H1 (cell line): ENCODE data around the gene CGB3. TPM values are rescaled to one million over a fixed set of nuclear protein-coding genes. Genes with fewer than 3 reads are reported as not detected.

Experiments used
- CTCF ChIA-PET: fragments of 300-600 bp; sonication (Branson Sonifier 250); formaldehyde crosslinking; loops from one replicate; lab custom pipeline; 2021; ENCODE audit not compliant: partially characterized antibody; lab: Charles Lee
- POLR2A ChIA-PET: fragments of 300-600 bp; sonication (Branson Sonifier 250); formaldehyde crosslinking; loops from one replicate; lab custom pipeline; 2021; ENCODE audit warnings: inconsistent platforms; ENCODE audit not compliant: partially characterized antibody; lab: Charles Lee
- DNase-seq, 2 experiments: peaks; one replicate each; pipeline versions ENCODE4 v3.0.0 to v3.0.0-alpha.2; 2010 to 2022; ENCODE audit warnings: low spot score in 2 of 2, low read depth in 1 of 2, mixed read lengths in 1 of 2
- FAIRE-seq: peaks from 2 replicates; lab custom pipeline; 2011; peaks lifted over from hg19 to GRCh38; lab: Jason Lieb, UNC
- H2AFZ ChIP-seq: 2 replicates; pipeline ENCODE4 v1.8.1; 2012; ENCODE audit warnings: low read length, inconsistent platforms
- H2AK5ac ChIP-seq: 2 replicates; pipeline ENCODE4 v1.6.1; 2013; ENCODE audit warnings: low read depth, low read length
- H2BK120ac ChIP-seq: replicated peaks from 2 replicates; pipeline ENCODE3; 2013; ENCODE audit warnings: low read depth, low read length, inconsistent platforms
- H2BK12ac ChIP-seq: 2 replicates; pipeline ENCODE4 v1.6.1; 2013; ENCODE audit warnings: low read depth, low read length
- H2BK15ac ChIP-seq: 2 replicates; pipeline ENCODE4 v1.6.1; 2013; ENCODE audit warnings: low read length
- H2BK20ac ChIP-seq: 2 replicates; pipeline ENCODE4 v1.6.1; 2013; ENCODE audit warnings: low read length
- H2BK5ac ChIP-seq: 2 replicates; pipeline ENCODE4 v1.6.1; 2013; ENCODE audit warnings: low read depth, low read length
- H3K14ac ChIP-seq: 2 replicates; pipeline ENCODE4 v1.6.1; 2013; ENCODE audit warnings: inconsistent platforms; ENCODE audit not compliant: insufficient read length
- H3K18ac ChIP-seq: 2 replicates; pipeline ENCODE4 v1.6.1; 2013; ENCODE audit warnings: low read length; ENCODE audit errors: extremely low read depth
- H3K23ac ChIP-seq: 2 replicates; pipeline ENCODE4 v1.6.1; 2013; ENCODE audit warnings: inconsistent platforms; ENCODE audit not compliant: insufficient read length
- H3K23me2 ChIP-seq: 2 replicates; pipeline ENCODE4 v1.6.1; 2013; ENCODE audit warnings: low read depth, low read length
- H3K27ac ChIP-seq: 2 replicates; pipeline ENCODE4 v1.6.1; 2011; ENCODE audit warnings: low read depth, low read length, inconsistent platforms
- H3K27me3 ChIP-seq, 4 experiments: replicated peaks in 1 of 4; 1 replicate in 1 of 4; 2 replicates in 3 of 4; pipeline versions ENCODE4 v1.6.1 to v1.8.1; 2011 to 2013; ENCODE audit warnings: low read length in 3 of 4, mild to moderate bottlenecking in 3 of 4, inconsistent platforms in 2 of 4, mixed read lengths in 2 of 4, moderate library complexity in 1 of 4; ENCODE audit not compliant: control insufficient read depth in 3 of 4, insufficient read depth in 3 of 4; ENCODE audit errors: extremely low read depth in 1 of 4
- H3K36me3 ChIP-seq, 4 experiments: 2 replicates each; pipeline versions ENCODE4 v1.6.1 to v1.8.1; 2011 to 2013; ENCODE audit warnings: mild to moderate bottlenecking in 4 of 4, low read length in 3 of 4, moderate library complexity in 2 of 4, control low read depth in 1 of 4, inconsistent platforms in 1 of 4; ENCODE audit not compliant: insufficient read depth in 4 of 4, control insufficient read depth in 2 of 4
- H3K4ac ChIP-seq: replicated peaks from 2 replicates; pipeline ENCODE3; 2013; ENCODE audit warnings: low read length, low read depth, mixed read lengths, inconsistent platforms; ENCODE audit not compliant: insufficient read length
- H3K4me1 ChIP-seq, 4 experiments: replicated peaks in 1 of 4; 1 replicate in 1 of 4; 2 replicates in 3 of 4; pipeline versions ENCODE4 v1.6.1 to v1.8.1; 2011 to 2013; ENCODE audit warnings: low read length in 3 of 4, inconsistent platforms in 2 of 4, mixed read lengths in 1 of 4; ENCODE audit not compliant: insufficient read depth in 4 of 4, control insufficient read depth in 3 of 4
- H3K4me2 ChIP-seq, 2 experiments: 2 replicates each; pipeline versions ENCODE4 v1.6.1 to v1.8.1; 2011 to 2013; ENCODE audit warnings: low read depth in 2 of 2, low read length in 2 of 2, control low read depth in 1 of 2, inconsistent platforms in 1 of 2, mild to moderate bottlenecking in 1 of 2; ENCODE audit not compliant: insufficient read depth in 1 of 2
- H3K4me3 ChIP-seq, 4 experiments: fragments of 200-600, 300-600 bp in 1 of 4; sonication (generic), shearing (Covaris generic), sonication (Bioruptor Twin) in 1 of 4; 2 replicates each; pipeline versions ENCODE4 v1.5.1 to v1.8.1; 2011 to 2016; ENCODE audit warnings: low read length in 4 of 4, low read depth in 3 of 4, control low read depth in 2 of 4, inconsistent platforms in 2 of 4, mild to moderate bottlenecking in 2 of 4, mixed read lengths in 1 of 4, moderate library complexity in 1 of 4; ENCODE audit not compliant: insufficient read depth in 2 of 4; ENCODE audit errors: extremely low read depth in 1 of 4
- H3K56ac ChIP-seq: replicated peaks from 2 replicates; pipeline ENCODE3; 2013; ENCODE audit warnings: low read depth, mild to moderate bottlenecking, mixed read lengths, low read length, inconsistent platforms; ENCODE audit not compliant: insufficient read length
- H3K79me1 ChIP-seq: 2 replicates; pipeline ENCODE4 v1.6.1; 2013; ENCODE audit warnings: low read depth, low read length, control low read depth
- H3K79me2 ChIP-seq, 2 experiments: 2 replicates each; pipeline versions ENCODE4 v1.6.1 to v1.8.1; 2012 to 2013; ENCODE audit warnings: low read length in 2 of 2, mild to moderate bottlenecking in 2 of 2, inconsistent platforms in 1 of 2; ENCODE audit not compliant: insufficient read depth in 2 of 2, control insufficient read depth in 1 of 2
- H3K9ac ChIP-seq, 4 experiments: replicated peaks in 1 of 4; 1 replicate in 1 of 4; 2 replicates in 3 of 4; pipeline versions ENCODE4 v1.6.1 to v1.8.1; 2011 to 2013; ENCODE audit warnings: low read depth in 3 of 4, low read length in 3 of 4, control low read depth in 2 of 4, mild to moderate bottlenecking in 2 of 4, moderate library complexity in 2 of 4, inconsistent platforms in 1 of 4; ENCODE audit errors: extremely low read depth in 1 of 4
- H3K9me3 ChIP-seq, 2 experiments: 2 replicates each; pipeline versions ENCODE4 v1.6.1 to v1.8.1; 2012 to 2013; ENCODE audit warnings: mild to moderate bottlenecking in 2 of 2, moderate library complexity in 2 of 2, control low read depth in 1 of 2, inconsistent platforms in 1 of 2, low read depth in 1 of 2, low read length in 1 of 2, mixed read lengths in 1 of 2; ENCODE audit not compliant: insufficient read depth in 2 of 2
- H4K20me1 ChIP-seq, 2 experiments: replicated peaks in 1 of 2; 2 replicates each; pipeline versions ENCODE3 to v1.8.1; 2011 to 2013; ENCODE audit warnings: inconsistent platforms in 2 of 2, low read length in 2 of 2, mild to moderate bottlenecking in 1 of 2; ENCODE audit not compliant: insufficient read depth in 2 of 2, control insufficient read depth in 1 of 2
- H4K5ac ChIP-seq: 2 replicates; pipeline ENCODE4 v1.6.1; 2013; ENCODE audit warnings: low read length, low read depth, mixed read lengths, inconsistent platforms; ENCODE audit not compliant: insufficient read length
- H4K8ac ChIP-seq: 2 replicates; pipeline ENCODE4 v1.8.0; 2013; ENCODE audit warnings: mild to moderate bottlenecking, moderate library complexity, low read length, inconsistent platforms; ENCODE audit not compliant: insufficient read depth; ENCODE audit errors: extremely low read depth
- H4K91ac ChIP-seq: replicated peaks from 2 replicates; pipeline ENCODE3; 2013; ENCODE audit warnings: low read length, mixed read lengths, inconsistent platforms; ENCODE audit not compliant: insufficient read length
- HDAC2 ChIP-seq, 2 experiments: fragments of 300-600 bp in 1 of 2; sonication (generic) in 1 of 2; IDR thresholded peaks; 2 replicates each; pipeline ENCODE4 v1.6.1; 2011 to 2012; ENCODE audit warnings: low read depth in 2 of 2, low read length in 2 of 2, mild to moderate bottlenecking in 2 of 2, moderate library complexity in 2 of 2, borderline replicate concordance in 1 of 2, inconsistent platforms in 1 of 2
- KDM5A ChIP-seq: fragments of 200-600 bp; IDR thresholded peaks from 2 replicates; pipeline ENCODE4 v1.7.1; 2012; ENCODE audit warnings: mild to moderate bottlenecking, low read length, inconsistent platforms, mixed read lengths
- NANOG ChIP-seq: IDR thresholded peaks from 2 replicates; pipeline ENCODE4 v1.6.1; 2011; ENCODE audit warnings: low read length, low read depth, mild to moderate bottlenecking, inconsistent platforms; ENCODE audit not compliant: insufficient read depth, poor library complexity, severe bottlenecking
- PHF8 ChIP-seq: fragments of 200-600 bp; sonication (generic); conservative IDR thresholded peaks from 2 replicates; pipeline ENCODE4 v1.7.1; 2012; ENCODE audit warnings: low read depth, mild to moderate bottlenecking, inconsistent platforms, low read length, moderate library complexity
- POLR2AphosphoS5 ChIP-seq: IDR thresholded peaks from 2 replicates; pipeline ENCODE4 v1.6.1; 2011; ENCODE audit warnings: low read depth, low read length
- RAD21 ChIP-seq, 2 experiments: IDR thresholded peaks in 1 of 2; conservative IDR thresholded peaks in 1 of 2; 2 replicates each; pipeline ENCODE4 v1.6.1; 2011; ENCODE audit warnings: low read depth in 2 of 2, low read length in 2 of 2, improper control_type of control experiment in 1 of 2, inconsistent platforms in 1 of 2, mild to moderate bottlenecking in 1 of 2, moderate library complexity in 1 of 2
- RFX5 ChIP-seq: IDR thresholded peaks from 2 replicates; pipeline ENCODE4 v1.6.1; 2011; ENCODE audit warnings: low read depth, low read length, improper control_type of control experiment, borderline replicate concordance
- TBP ChIP-seq: IDR thresholded peaks from 2 replicates; pipeline ENCODE4 v1.6.1; 2011; ENCODE audit warnings: low read depth, low read length, improper control_type of control experiment
- WGBS, 2 experiments: shearing (Covaris generic) in 1 of 2; methylation state at CpG; one replicate each; pipeline versions ENCODE4 v1.1.6 to v1.1.7; 2013 to 2015; ENCODE audit warnings: low lambda C conversion rate in 2 of 2, mixed read lengths in 2 of 2, inconsistent platforms in 1 of 2, low coverage in 1 of 2, missing lambda C conversion rate in 1 of 2; ENCODE audit not compliant: insufficient replicate concordance in 2 of 2, insufficient coverage in 1 of 2, insufficient read length in 1 of 2; ENCODE audit errors: extremely low coverage in 1 of 2, missing lambda C conversion rate in 1 of 2; 5-methylcytosine and 5-hydroxymethylcytosine counted together
- polyA plus RNA-seq, 7 experiments: library from polyadenylated mRNA; depleted of rRNA in 3 of 7; stranded (reverse) in 5 of 7; unstranded in 2 of 7; fragments of >200 nt in 5 of 7; fragments of 200-250 nt in 2 of 7; gene quantifications; 1 replicate in 5 of 7; 2 replicates in 1 of 7; 4 replicates in 1 of 7; pipeline versions ENCODE4 v1.2.1 to v1.2.3, GENCODE V29; 2011 to 2013; ENCODE audit warnings: missing spikeins in 2 of 7, mixed read lengths in 2 of 7
- total RNA-seq: library from RNA; stranded (reverse); fragmentation: NEBNext Ultra II Directional; extraction: Animal tissue kit (Norgen Biotek cat#: 25700); gene quantifications from 2 replicates; pipeline ENCODE4 v1.2.1, GENCODE V29; 2021

The CGB3 gene
- total and polyA plus RNA-seq, 2 of the 8 experiments (the other 6 are each of a cell fraction or from before 2014, with no cell fraction given) = not detected

DNA sequence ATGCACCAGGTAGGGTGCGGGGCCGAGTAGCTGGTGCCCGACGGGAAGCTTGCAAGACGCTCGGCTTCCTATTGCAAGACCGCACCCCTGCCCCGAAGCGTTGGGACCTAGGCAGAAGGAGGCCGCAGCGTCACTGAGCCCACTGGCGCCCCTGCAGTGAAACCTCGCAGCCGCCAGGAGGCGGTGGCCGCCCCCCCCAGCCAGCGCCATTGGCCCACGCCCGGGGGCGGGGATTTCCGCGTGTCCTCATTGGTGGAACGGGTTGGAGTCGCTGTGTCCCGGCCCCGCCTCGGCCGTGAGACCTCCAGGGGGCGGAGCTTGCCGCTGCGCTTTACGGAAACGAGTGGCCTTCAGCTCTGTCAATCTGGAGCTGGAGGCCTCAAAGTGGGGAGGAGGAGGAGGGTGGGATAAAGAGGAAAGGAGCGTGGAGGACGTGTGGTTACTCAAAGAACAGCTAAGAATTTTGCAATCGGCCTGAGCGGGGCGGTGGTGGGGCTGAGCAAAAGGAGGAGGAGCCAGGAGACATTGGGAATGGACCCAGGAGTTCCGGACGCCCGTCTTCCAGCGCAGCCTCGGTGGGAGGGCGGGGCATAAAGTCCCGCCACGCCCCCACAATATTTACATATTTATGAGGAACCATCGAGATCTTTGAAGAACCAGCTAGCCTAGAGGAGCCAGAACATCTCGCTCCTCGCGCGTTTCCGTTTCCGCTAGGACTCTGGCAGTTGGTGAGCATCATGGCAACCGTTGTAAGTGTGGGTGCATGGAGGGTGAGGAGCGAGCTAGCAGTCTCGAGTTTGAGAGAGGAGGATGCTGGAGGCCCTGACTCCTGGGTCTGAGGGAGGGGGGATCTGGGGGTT is 30.7 kb downstream of the CGB3 start, which contains the start of the genes GYS1 and RUVBL2:
Gene GYS1, minus strand, starts transcription at position 135 of the 860 bp plus-strand sequence. CDS start 197 bp downstream, outside the sequence.
Gene RUVBL2, plus strand, starts transcription at position 713 of the 860 bp plus-strand sequence. Its CDS starts 25 bp downstream, at position 738.
- H3K4me1 ChIP-seq = peaks cover 0 to 3% (median 0%) of the 10 kb centered on the region in 4 experiments; a peak in 2 of 7 replicates
- DNase-seq = peak; percentile 97 to 99
- peak within 1 kb of the TSS; percentile 89; the same call in 1 of the 2 replicates for H2BK5ac ChIP-seq
- no peak within 1 kb of the TSS for H2AFZ ChIP-seq
- peak within 1 kb of the TSS; percentile 91 to 97 for H3K4me2 ChIP-seq
- peaks cover 15% of the 10 kb centered on the region for H3K79me1 ChIP-seq
- 0 out of 2 replicates have a peak within 1 kb of the TSS, but pooled peaks have one; percentile 4 for H2BK12ac ChIP-seq
- H2BK120ac ChIP-seq = no peak within 1 kb of the TSS
- peak within 1 kb of the TSS; percentile 44 for H3K4ac ChIP-seq
- H3K27ac ChIP-seq = peak within 1 kb of the TSS; percentile 63
- H3K36me3 ChIP-seq = peaks cover 0 to 8% (median 2%) of the 10 kb centered on the region in 4 experiments; a peak in 4 of 8 replicates
- H4K5ac ChIP-seq = peak within 1 kb of the TSS; percentile 98
- no peaks in the 10 kb centered on the region for H3K9me3 ChIP-seq
- POLR2A ChIA-PET = interaction anchor here (0.5 to 4.4 kb wide), 17 partner anchors 10 to 120 kb away, joined by 3 to 37 read pairs (median 3); partner anchors contain the start of genes CGB2, FTL and PPP1R15A
- 1% methylated on average over 39 of the region's 56 CpGs; no CpG with 5 or more reads in 1 of the 2 experiments for WGBS, 2 experiments
- H3K79me2 ChIP-seq = peaks cover 11 to 33% of the 10 kb centered on the region in 2 experiments; a peak in 3 of 4 replicates
- peak within 1 kb of the TSS; percentile 90 for H3K56ac ChIP-seq
- peak within 1 kb of the TSS; percentile 74 to 97 (median 92) for H3K4me3 ChIP-seq
- H3K27me3 ChIP-seq = no peaks in the 10 kb centered on the region
- H2AK5ac ChIP-seq = no peak within 1 kb of the TSS
- CTCF ChIA-PET = interaction anchor here (0.5 to 2.6 kb wide), 34 partner anchors 12 to 373 kb away, joined by 3 to 19 read pairs (median 4); partner anchors contain the start of gene NUCB1
- peak within 1 kb of the TSS; percentile 58 for H4K91ac ChIP-seq
- no peak within 1 kb of the TSS for H2BK20ac ChIP-seq
- FAIRE-seq = peak; percentile 89
- H4K20me1 ChIP-seq = peaks cover 0 to 11% of the 10 kb centered on the region in 2 experiments
- H3K23ac ChIP-seq = no peak within 1 kb of the TSS
- peak within 1 kb of the TSS; percentile 84 for H4K8ac ChIP-seq
- H3K18ac ChIP-seq = peak within 1 kb of the TSS; percentile 89; the same call in 1 of the 2 replicates
- no peak within 1 kb of the TSS for H2BK15ac ChIP-seq
- no peak within 1 kb of the TSS for H3K14ac ChIP-seq
- peak within 1 kb of the TSS; percentile 73 to 90 (median 82) for H3K9ac ChIP-seq
- H3K23me2 ChIP-seq = peaks cover 8% of the 10 kb centered on the region; the same call in 1 of the 2 replicates
- no peak for TF ChIP-seq NANOG
- peak; percentile 93 for TF ChIP-seq POLR2AphosphoS5
- TF ChIP-seq RAD21 (IDR thresholded peaks at IDR 0.05 in 1 of 2, conservative IDR thresholded peaks at IDR 0.05 in 1 of 2; ENCODE audit: low read depth in 2 of 2, low read length in 2 of 2) = peak in 1 of 2 experiments; percentile 8; a peak in 2 of 4 replicates
- peak; percentile 83; the same call in 1 of the 2 replicates for TF ChIP-seq KDM5A
- peak in 1 of 2 experiments; percentile 42; a peak in 1 of 4 replicates for TF ChIP-seq HDAC2 (IDR thresholded peaks at IDR 0.05; ENCODE audit: borderline replicate concordance in 1 of 2, low read depth in 2 of 2, low read length in 2 of 2)
- TF ChIP-seq PHF8 = peak; percentile 76
- peak; percentile 75 for TF ChIP-seq TBP
- TF ChIP-seq RFX5 = no peak; the same call in 1 of the 2 replicates
